GM12878 (cell line): ENCODE data around the gene ZNF581. TPM values are rescaled to one million over a fixed set of nuclear protein-coding genes. Genes with fewer than 3 reads are reported as not detected.

Experiments used
- BHLHE40 ChIP-seq, 2 experiments: fragments of 450-650 bp in 1 of 2; IDR thresholded peaks; 2 replicates each; pipeline ENCODE4 v1.6.1; 2011 to 2017; ENCODE audit warnings: low read depth in 2 of 2, borderline replicate concordance in 1 of 2, improper control_type of control experiment in 1 of 2, low read length in 1 of 2, mild to moderate bottlenecking in 1 of 2
- CHD4 ChIP-seq: fragments of 200-600 bp; sonication (generic); IDR thresholded peaks from 2 replicates; pipeline ENCODE4 v1.6.1; 2016; ENCODE audit warnings: mild to moderate bottlenecking
- ESRRA ChIP-seq: IDR thresholded peaks from 2 replicates; pipeline ENCODE4 v1.6.1; 2012; ENCODE audit warnings: mild to moderate bottlenecking, low read length, improper control_type of control experiment
- EZH2 ChIP-seq: IDR thresholded peaks from 2 replicates; pipeline ENCODE4 v1.6.1; 2012; ENCODE audit warnings: low read depth, mild to moderate bottlenecking, control low read depth, inconsistent platforms, low read length, borderline replicate concordance; ENCODE audit not compliant: control insufficient read depth
- LARP7 ChIP-seq: fragments of 450-650 bp; IDR thresholded peaks from 2 replicates; pipeline ENCODE4 v1.6.1; 2017; ENCODE audit warnings: mild to moderate bottlenecking
- NR2C1 ChIP-seq: fragments of 450-650 bp; IDR thresholded peaks from 2 replicates; pipeline ENCODE4 v1.6.1; 2017; ENCODE audit warnings: antibody characterized with exemption, mild to moderate bottlenecking, moderate library complexity
- NRF1 ChIP-seq: conservative IDR thresholded peaks from 2 replicates; pipeline ENCODE4 v1.6.1; 2011; ENCODE audit warnings: mild to moderate bottlenecking, low read depth, low read length, improper control_type of control experiment
- POU2F2 ChIP-seq: IDR thresholded peaks from 3 replicates; pipeline ENCODE4 v1.6.1; 2011; ENCODE audit warnings: low read depth, mild to moderate bottlenecking, low read length, borderline replicate concordance
- RAD21 ChIP-seq: IDR thresholded peaks from 2 replicates; pipeline ENCODE4 v1.6.1; 2011; ENCODE audit warnings: mild to moderate bottlenecking, low read depth, low read length, moderate library complexity; ENCODE audit not compliant: insufficient read depth
- RELA ChIP-seq: fragments of 450-650 bp; IDR thresholded peaks from 2 replicates; pipeline ENCODE4 v1.8.0; 2014; ENCODE audit warnings: borderline replicate concordance; ENCODE audit not compliant: partially characterized antibody
- SREBF1 ChIP-seq: IDR thresholded peaks from 2 replicates; pipeline ENCODE4 v1.6.1; 2012; ENCODE audit warnings: mild to moderate bottlenecking, low read length
- TBL1XR1 ChIP-seq: IDR thresholded peaks from 2 replicates; pipeline ENCODE4 v1.6.1; 2012; ENCODE audit warnings: low read depth, low read length, improper control_type of control experiment
- TCF7 ChIP-seq: IDR thresholded peaks from 2 replicates; pipeline ENCODE4 v1.6.1; 2014; ENCODE audit warnings: antibody characterized with exemption, borderline replicate concordance
- YY1 ChIP-seq: IDR thresholded peaks from 2 replicates; pipeline ENCODE4 v1.6.1; 2011; ENCODE audit warnings: low read depth, mild to moderate bottlenecking, low read length
- ZNF384 ChIP-seq: IDR thresholded peaks from 2 replicates; pipeline ENCODE4 v1.6.1; 2012; ENCODE audit warnings: low read depth, mild to moderate bottlenecking, low read length, improper control_type of control experiment, borderline replicate concordance
- polyA plus RNA-seq, 11 experiments: library from polyadenylated mRNA; depleted of rRNA in 4 of 11; unstranded in 6 of 11; stranded (reverse) in 5 of 11; fragments of >200 nt; fragmentation: Nextera tagmentation in 4 of 11; fragmentation: Illumina TruSeq in 1 of 11; extraction: Ambion mirVana in 4 of 11; extraction: Trizol in 1 of 11; gene quantifications; 1 replicate in 1 of 11; 2 replicates in 10 of 11; pipeline versions ENCODE4 v1.2.1 to v1.2.3, GENCODE V29; 2011 to 2016; ENCODE audit warnings: inconsistent platforms in 2 of 11, missing spikeins in 2 of 11, low read depth in 1 of 11
- total RNA-seq, 4 experiments: library from RNA; depleted of rRNA in 3 of 4; stranded (reverse); fragments of >200 nt in 3 of 4; fragmentation: Illumina TruSeq in 1 of 4; extraction: Trizol in 1 of 4; gene quantifications; 2 replicates each; pipeline versions ENCODE4 v1.2.1 to v1.2.3, GENCODE V29; 2013 to 2021
- TF ChIP-seq, protein P1 (sequence below): fragments of 450-650 bp; IDR thresholded peaks from 2 replicates; pipeline ENCODE4 v1.6.1; 2014; ENCODE audit warnings: mild to moderate bottlenecking
- TF ChIP-seq, protein P2 (sequence below): fragments of 450-650 bp; conservative IDR thresholded peaks from 2 replicates; pipeline ENCODE4 v1.6.1; 2017; ENCODE audit warnings: mild to moderate bottlenecking, moderate library complexity
- TF ChIP-seq, protein P3 (sequence below): fragments of 450-650 bp; IDR thresholded peaks from 2 replicates; pipeline ENCODE4 v1.6.1; 2016; ENCODE audit warnings: mild to moderate bottlenecking
- TF ChIP-seq, protein P4 (sequence below): fragments of 450-650 bp; IDR thresholded peaks from 2 replicates; pipeline ENCODE4 v1.6.1; 2017; ENCODE audit warnings: borderline replicate concordance
- TF ChIP-seq, protein P5 (sequence below): fragments of 450-650 bp; IDR thresholded peaks from 2 replicates; pipeline ENCODE4 v1.6.1; 2016; ENCODE audit warnings: mild to moderate bottlenecking, moderate library complexity, borderline replicate concordance

The ZNF581 gene
- total and polyA plus RNA-seq, 10 of the 15 experiments (the other 5 are each of a cell fraction or from before 2014, with no cell fraction given) = 4.7 to 45.4 (median 22.2) TPM

DNA sequence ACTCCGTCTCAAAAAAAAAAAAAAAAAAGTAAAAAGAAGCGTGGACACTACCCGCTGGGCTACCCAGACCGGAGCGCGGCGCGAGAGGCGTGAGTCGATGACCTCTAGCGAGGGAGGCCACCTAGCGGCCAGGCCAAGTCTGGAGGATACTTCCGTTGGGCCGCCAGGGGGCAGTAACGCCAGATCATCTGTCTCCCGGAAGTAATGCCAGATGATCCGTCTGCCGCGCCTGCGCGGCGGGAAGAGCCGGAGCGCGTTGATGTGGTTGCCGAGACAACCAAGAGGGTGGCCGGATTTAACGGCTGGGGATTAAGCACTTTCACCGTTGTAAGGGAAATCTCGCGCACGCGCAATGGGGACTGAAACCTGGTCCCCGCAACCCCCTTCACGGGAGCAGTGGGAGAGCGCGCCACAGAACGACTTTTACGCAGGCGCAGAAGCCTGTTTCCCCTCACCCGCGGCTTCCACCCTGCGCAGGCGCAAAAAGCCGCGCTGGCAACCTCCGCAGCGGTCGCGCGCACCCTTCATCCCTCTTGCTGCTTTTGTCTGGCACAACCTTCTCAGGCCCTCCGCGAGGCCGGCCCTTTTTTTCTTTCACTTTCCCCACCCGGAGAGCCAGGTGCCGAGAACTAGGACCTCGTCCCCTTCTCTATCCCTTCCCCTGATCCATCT is 10.3 kb downstream of the ZNF581 start (continued):
- TF ChIP-seq TBL1XR1 (0 out of 2 replicates have a peak, but pooled peaks have one; percentile 63), CHD4 (no peak), LARP7 (peak; percentile 93), ESRRA (no peak), RAD21 (peak; percentile 57; the same call in 1 of the 2 replicates), SREBF1 (0 out of 2 replicates have a peak, but pooled peaks have one; percentile 12), YY1 (peak; percentile 84), NR2C1 (peak; percentile 82), BHLHE40 (IDR thresholded peaks at IDR 0.05; ENCODE audit: borderline replicate concordance in 1 of 2, low read depth in 2 of 2, low read length in 1 of 2) (peak; percentile 59 to 72), EZH2 (no peak), POU2F2 (peak; percentile 29; the same call in 1 of the 3 replicates), NRF1 (peak; percentile 85), ZNF384 (peak; percentile 71), TCF7 (no peak), RELA (peak; percentile 13)
- TF ChIP-seq, protein P1, sequence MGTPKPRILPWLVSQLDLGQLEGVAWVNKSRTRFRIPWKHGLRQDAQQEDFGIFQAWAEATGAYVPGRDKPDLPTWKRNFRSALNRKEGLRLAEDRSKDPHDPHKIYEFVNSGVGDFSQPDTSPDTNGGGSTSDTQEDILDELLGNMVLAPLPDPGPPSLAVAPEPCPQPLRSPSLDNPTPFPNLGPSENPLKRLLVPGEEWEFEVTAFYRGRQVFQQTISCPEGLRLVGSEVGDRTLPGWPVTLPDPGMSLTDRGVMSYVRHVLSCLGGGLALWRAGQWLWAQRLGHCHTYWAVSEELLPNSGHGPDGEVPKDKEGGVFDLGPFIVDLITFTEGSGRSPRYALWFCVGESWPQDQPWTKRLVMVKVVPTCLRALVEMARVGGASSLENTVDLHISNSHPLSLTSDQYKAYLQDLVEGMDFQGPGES = peak; percentile 40; the same call in 1 of the 2 replicates
- TF ChIP-seq, protein P2, sequence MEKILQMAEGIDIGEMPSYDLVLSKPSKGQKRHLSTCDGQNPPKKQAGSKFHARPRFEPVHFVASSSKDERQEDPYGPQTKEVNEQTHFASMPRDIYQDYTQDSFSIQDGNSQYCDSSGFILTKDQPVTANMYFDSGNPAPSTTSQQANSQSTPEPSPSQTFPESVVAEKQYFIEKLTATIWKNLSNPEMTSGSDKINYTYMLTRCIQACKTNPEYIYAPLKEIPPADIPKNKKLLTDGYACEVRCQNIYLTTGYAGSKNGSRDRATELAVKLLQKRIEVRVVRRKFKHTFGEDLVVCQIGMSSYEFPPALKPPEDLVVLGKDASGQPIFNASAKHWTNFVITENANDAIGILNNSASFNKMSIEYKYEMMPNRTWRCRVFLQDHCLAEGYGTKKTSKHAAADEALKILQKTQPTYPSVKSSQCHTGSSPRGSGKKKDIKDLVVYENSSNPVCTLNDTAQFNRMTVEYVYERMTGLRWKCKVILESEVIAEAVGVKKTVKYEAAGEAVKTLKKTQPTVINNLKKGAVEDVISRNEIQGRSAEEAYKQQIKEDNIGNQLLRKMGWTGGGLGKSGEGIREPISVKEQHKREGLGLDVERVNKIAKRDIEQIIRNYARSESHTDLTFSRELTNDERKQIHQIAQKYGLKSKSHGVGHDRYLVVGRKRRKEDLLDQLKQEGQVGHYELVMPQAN = peak; percentile 62
- TF ChIP-seq, protein P3, sequence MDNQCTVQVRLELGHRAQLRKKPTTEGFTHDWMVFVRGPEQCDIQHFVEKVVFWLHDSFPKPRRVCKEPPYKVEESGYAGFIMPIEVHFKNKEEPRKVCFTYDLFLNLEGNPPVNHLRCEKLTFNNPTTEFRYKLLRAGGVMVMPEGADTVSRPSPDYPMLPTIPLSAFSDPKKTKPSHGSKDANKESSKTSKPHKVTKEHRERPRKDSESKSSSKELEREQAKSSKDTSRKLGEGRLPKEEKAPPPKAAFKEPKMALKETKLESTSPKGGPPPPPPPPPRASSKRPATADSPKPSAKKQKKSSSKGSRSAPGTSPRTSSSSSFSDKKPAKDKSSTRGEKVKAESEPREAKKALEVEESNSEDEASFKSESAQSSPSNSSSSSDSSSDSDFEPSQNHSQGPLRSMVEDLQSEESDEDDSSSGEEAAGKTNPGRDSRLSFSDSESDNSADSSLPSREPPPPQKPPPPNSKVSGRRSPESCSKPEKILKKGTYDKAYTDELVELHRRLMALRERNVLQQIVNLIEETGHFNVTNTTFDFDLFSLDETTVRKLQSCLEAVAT = peak; percentile 89
- TF ChIP-seq, protein P4, sequence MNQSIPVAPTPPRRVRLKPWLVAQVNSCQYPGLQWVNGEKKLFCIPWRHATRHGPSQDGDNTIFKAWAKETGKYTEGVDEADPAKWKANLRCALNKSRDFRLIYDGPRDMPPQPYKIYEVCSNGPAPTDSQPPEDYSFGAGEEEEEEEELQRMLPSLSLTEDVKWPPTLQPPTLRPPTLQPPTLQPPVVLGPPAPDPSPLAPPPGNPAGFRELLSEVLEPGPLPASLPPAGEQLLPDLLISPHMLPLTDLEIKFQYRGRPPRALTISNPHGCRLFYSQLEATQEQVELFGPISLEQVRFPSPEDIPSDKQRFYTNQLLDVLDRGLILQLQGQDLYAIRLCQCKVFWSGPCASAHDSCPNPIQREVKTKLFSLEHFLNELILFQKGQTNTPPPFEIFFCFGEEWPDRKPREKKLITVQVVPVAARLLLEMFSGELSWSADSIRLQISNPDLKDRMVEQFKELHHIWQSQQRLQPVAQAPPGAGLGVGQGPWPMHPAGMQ = no peak
- TF ChIP-seq, protein P5, sequence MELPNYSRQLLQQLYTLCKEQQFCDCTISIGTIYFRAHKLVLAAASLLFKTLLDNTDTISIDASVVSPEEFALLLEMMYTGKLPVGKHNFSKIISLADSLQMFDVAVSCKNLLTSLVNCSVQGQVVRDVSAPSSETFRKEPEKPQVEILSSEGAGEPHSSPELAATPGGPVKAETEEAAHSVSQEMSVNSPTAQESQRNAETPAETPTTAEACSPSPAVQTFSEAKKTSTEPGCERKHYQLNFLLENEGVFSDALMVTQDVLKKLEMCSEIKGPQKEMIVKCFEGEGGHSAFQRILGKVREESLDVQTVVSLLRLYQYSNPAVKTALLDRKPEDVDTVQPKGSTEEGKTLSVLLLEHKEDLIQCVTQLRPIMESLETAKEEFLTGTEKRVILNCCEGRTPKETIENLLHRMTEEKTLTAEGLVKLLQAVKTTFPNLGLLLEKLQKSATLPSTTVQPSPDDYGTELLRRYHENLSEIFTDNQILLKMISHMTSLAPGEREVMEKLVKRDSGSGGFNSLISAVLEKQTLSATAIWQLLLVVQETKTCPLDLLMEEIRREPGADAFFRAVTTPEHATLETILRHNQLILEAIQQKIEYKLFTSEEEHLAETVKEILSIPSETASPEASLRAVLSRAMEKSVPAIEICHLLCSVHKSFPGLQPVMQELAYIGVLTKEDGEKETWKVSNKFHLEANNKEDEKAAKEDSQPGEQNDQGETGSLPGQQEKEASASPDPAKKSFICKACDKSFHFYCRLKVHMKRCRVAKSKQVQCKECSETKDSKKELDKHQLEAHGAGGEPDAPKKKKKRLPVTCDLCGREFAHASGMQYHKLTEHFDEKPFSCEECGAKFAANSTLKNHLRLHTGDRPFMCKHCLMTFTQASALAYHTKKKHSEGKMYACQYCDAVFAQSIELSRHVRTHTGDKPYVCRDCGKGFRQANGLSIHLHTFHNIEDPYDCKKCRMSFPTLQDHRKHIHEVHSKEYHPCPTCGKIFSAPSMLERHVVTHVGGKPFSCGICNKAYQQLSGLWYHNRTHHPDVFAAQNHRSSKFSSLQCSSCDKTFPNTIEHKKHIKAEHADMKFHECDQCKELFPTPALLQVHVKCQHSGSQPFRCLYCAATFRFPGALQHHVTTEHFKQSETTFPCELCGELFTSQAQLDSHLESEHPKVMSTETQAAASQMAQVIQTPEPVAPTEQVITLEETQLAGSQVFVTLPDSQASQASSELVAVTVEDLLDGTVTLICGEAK = peak; percentile 83; the same call in 1 of the 2 replicates
